ENCODE data around the gene SEMA6D. TPM values are rescaled to one million over a fixed set of nuclear protein-coding genes. Genes with fewer than 3 reads are reported as not detected.

The SEMA6D gene
- polyA plus RNA-seq, 1 donor from 2014 or later, result 108 TPM

DNA sequence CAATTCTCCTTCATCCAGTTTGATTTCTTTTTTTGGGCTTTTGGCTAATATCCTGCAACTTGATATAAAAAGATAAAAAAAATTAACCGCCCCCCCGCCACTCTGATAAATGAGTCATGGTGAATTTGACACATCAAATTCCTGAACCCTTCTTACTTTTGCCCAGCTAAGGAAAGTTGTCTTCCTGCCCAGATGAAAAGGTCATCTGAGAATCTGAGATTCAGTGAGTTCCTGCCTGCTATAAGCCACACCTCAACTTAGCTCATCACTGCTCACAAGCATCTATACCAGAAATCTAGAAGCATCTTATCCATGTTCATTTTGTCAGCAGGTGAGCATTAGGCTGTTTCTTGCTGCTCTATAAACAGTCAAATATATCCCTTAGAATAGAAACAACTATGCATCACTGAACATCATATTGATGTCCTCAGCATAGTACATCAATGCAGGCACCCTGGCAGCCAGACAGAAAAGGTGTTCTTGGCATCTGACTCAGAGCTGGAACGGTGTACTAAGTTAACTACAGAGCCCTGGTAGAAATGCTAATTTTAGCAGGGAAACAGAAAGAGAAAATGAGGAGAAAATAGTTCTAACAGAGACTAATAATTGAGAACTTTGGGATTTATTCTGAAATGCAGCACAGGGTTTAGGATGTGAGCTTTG lies 77.1 kb downstream of the SEMA6D start:
- Histone ChIP-seq H2AFZ (ENCODE audit: low read depth, low read length) (no peak overlapping the region), H3K4me2 (ENCODE audit: low read length) (no peak overlapping the region), H3K27ac (ENCODE audit: low read length) (no peak overlapping the region), H3K9me2 (ENCODE audit: insufficient read depth, low read length) (no peaks in the 10 kb centered on the region), H3K36me3 (ENCODE audit: insufficient read depth, low read length) (no peaks in the 10 kb centered on the region), H3K4me3 (ENCODE audit: low read length) (no peak overlapping the region), H3F3A (ENCODE audit: insufficient read depth, low read length, poor library complexity, severe bottlenecking) (no peaks in the 10 kb centered on the region), H3K9ac (ENCODE audit: low read length) (no peak overlapping the region), H3K27me3 (ENCODE audit: insufficient read depth, low read depth, low read length) (no peaks in the 10 kb centered on the region), H3K9me3 (ENCODE audit: low read length) (no peaks in the 10 kb centered on the region), H3K79me2 (replicated peaks; ENCODE audit: insufficient read depth, low read length) (no peaks in the 10 kb centered on the region), H4K20me1 (ENCODE audit: insufficient read depth) (no peaks in the 10 kb centered on the region)
- TF ChIP-seq RAD21 (conservative IDR thresholded peaks at IDR 0.05), result no peak
- peak; percentile 46 for TF ChIP-seq POLR2AphosphoS5 (IDR thresholded peaks at IDR 0.05)

DNA sequence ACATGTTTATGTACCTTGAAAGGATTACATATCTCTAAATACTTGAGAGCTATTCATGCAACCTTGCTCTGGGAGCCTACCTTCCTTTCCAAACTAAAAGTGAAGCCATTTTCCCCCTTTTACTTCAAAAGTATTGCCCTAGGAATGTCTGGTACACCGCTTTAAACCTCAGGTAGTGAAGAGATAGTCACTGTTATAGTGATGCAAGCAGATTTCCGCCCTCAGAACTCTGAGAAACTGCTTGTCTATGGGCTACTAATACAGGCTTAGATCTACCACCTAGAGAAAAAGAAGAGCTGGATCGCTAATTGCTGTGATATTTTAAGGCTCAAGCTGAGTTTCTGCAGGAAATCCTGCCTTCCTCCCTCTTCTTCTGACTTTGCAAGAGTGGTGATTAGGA lies 78.6 kb downstream of the SEMA6D start:
- H3K79me2 ChIP-seq (replicated peaks; ENCODE audit: insufficient read depth, low read length), result no peaks in the 10 kb centered on the region
- no peak for TF ChIP-seq EP300 (conservative IDR thresholded peaks at IDR 0.05; ENCODE audit: poor library complexity, severe bottlenecking)
- TF ChIP-seq, protein P1, sequence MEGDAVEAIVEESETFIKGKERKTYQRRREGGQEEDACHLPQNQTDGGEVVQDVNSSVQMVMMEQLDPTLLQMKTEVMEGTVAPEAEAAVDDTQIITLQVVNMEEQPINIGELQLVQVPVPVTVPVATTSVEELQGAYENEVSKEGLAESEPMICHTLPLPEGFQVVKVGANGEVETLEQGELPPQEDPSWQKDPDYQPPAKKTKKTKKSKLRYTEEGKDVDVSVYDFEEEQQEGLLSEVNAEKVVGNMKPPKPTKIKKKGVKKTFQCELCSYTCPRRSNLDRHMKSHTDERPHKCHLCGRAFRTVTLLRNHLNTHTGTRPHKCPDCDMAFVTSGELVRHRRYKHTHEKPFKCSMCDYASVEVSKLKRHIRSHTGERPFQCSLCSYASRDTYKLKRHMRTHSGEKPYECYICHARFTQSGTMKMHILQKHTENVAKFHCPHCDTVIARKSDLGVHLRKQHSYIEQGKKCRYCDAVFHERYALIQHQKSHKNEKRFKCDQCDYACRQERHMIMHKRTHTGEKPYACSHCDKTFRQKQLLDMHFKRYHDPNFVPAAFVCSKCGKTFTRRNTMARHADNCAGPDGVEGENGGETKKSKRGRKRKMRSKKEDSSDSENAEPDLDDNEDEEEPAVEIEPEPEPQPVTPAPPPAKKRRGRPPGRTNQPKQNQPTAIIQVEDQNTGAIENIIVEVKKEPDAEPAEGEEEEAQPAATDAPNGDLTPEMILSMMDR (IDR thresholded peaks at IDR 0.05; ENCODE audit: poor library complexity, severe bottlenecking), result no peak
- no peak for TF ChIP-seq EZH2 (IDR thresholded peaks at IDR 0.05; ENCODE audit: borderline replicate concordance, insufficient read depth, low read length, poor library complexity, severe bottlenecking)
- TF ChIP-seq MXI1 (conservative IDR thresholded peaks at IDR 0.05; ENCODE audit: poor library complexity, severe bottlenecking), result no peak
- no peak for TF ChIP-seq POLR2AphosphoS5 (IDR thresholded peaks at IDR 0.05)
- TF ChIP-seq, protein P2, sequence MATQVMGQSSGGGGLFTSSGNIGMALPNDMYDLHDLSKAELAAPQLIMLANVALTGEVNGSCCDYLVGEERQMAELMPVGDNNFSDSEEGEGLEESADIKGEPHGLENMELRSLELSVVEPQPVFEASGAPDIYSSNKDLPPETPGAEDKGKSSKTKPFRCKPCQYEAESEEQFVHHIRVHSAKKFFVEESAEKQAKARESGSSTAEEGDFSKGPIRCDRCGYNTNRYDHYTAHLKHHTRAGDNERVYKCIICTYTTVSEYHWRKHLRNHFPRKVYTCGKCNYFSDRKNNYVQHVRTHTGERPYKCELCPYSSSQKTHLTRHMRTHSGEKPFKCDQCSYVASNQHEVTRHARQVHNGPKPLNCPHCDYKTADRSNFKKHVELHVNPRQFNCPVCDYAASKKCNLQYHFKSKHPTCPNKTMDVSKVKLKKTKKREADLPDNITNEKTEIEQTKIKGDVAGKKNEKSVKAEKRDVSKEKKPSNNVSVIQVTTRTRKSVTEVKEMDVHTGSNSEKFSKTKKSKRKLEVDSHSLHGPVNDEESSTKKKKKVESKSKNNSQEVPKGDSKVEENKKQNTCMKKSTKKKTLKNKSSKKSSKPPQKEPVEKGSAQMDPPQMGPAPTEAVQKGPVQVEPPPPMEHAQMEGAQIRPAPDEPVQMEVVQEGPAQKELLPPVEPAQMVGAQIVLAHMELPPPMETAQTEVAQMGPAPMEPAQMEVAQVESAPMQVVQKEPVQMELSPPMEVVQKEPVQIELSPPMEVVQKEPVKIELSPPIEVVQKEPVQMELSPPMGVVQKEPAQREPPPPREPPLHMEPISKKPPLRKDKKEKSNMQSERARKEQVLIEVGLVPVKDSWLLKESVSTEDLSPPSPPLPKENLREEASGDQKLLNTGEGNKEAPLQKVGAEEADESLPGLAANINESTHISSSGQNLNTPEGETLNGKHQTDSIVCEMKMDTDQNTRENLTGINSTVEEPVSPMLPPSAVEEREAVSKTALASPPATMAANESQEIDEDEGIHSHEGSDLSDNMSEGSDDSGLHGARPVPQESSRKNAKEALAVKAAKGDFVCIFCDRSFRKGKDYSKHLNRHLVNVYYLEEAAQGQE (IDR thresholded peaks at IDR 0.05; ENCODE audit: borderline replicate concordance), result no peak
- TF ChIP-seq TAF1 (IDR thresholded peaks at IDR 0.05; ENCODE audit: low read depth), result no peak
- TF ChIP-seq RAD21 (conservative IDR thresholded peaks at IDR 0.05), result no peak
- TF ChIP-seq SMC3 (conservative IDR thresholded peaks at IDR 0.05; ENCODE audit: poor library complexity), result no peak
- no peak overlapping the region for H3K4me2 ChIP-seq (ENCODE audit: low read length)
- H3K9me3 ChIP-seq (ENCODE audit: low read length), result no peaks in the 10 kb centered on the region
- H2AFZ ChIP-seq (ENCODE audit: low read depth, low read length), result no peak overlapping the region
- no peak overlapping the region for H3K4me3 ChIP-seq (ENCODE audit: low read length)
- H4K20me1 ChIP-seq (ENCODE audit: insufficient read depth), result no peaks in the 10 kb centered on the region
- H3K9me2 ChIP-seq (ENCODE audit: insufficient read depth, low read length), result no peaks in the 10 kb centered on the region
- no peaks in the 10 kb centered on the region for H3K36me3 ChIP-seq (ENCODE audit: insufficient read depth, low read length)
- no peak overlapping the region for H3K27ac ChIP-seq (ENCODE audit: low read length)
- no peaks in the 10 kb centered on the region for H3K27me3 ChIP-seq (ENCODE audit: insufficient read depth, low read depth, low read length)
- no peak overlapping the region for H3K9ac ChIP-seq (ENCODE audit: low read length)
- no peaks in the 10 kb centered on the region for H3F3A ChIP-seq (ENCODE audit: insufficient read depth, low read length, poor library complexity, severe bottlenecking)
